ENCODE results near the gene TTC6.

DNA sequence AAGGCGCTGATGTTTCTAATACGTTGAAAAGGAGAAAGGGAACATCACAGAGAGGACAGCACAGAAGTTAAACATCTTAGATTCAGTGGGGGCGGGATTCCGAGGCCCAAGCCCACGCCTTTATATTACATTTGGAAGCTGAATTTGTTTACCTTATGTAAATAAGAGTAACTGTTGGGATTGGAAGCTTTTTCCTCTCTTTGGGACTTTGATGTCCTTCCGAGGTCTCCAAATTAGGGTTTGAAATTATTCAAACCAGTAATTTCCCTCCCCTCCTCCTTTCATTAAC, 6.8 kb upstream of the TTC6 start:
- TF ChIP-seq, protein P1, sequence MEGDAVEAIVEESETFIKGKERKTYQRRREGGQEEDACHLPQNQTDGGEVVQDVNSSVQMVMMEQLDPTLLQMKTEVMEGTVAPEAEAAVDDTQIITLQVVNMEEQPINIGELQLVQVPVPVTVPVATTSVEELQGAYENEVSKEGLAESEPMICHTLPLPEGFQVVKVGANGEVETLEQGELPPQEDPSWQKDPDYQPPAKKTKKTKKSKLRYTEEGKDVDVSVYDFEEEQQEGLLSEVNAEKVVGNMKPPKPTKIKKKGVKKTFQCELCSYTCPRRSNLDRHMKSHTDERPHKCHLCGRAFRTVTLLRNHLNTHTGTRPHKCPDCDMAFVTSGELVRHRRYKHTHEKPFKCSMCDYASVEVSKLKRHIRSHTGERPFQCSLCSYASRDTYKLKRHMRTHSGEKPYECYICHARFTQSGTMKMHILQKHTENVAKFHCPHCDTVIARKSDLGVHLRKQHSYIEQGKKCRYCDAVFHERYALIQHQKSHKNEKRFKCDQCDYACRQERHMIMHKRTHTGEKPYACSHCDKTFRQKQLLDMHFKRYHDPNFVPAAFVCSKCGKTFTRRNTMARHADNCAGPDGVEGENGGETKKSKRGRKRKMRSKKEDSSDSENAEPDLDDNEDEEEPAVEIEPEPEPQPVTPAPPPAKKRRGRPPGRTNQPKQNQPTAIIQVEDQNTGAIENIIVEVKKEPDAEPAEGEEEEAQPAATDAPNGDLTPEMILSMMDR (IDR thresholded peaks at IDR 0.05; ENCODE audit: insufficient read depth, low read depth, low read length), result no peak
- TF ChIP-seq EZH2 (IDR thresholded peaks at IDR 0.05; ENCODE audit: insufficient read depth, low read length), result peak; percentile 63

All from astrocyte (in vitro differentiated cells and primary cell).